HepG2 (cell line): ENCODE data around the gene RAD23A. TPM values are rescaled to one million over a fixed set of nuclear protein-coding genes. Genes with fewer than 3 reads are reported as not detected.

ENCODE experiments used
- ARNT ChIP-seq: fragments of 450-650 bp; IDR thresholded peaks from 2 replicates; pipeline ENCODE4 v1.6.1; 2017
- GLI4 ChIP-seq: sonication (generic); formaldehyde crosslinking; IDR thresholded peaks from 2 replicates; pipeline ENCODE4 v1.5.1; 2020; ENCODE audit warnings: missing genetic modification reagents, mild to moderate bottlenecking, moderate library complexity, borderline replicate concordance
- MBNL3 ChIP-seq: fragments of 250-450 bp; sonication (Bioruptor Pico); conservative IDR thresholded peaks from 2 replicates; pipeline ENCODE4 v1.8.0; 2022; ENCODE audit warnings: mild to moderate bottlenecking, inconsistent platforms
- PITX1 ChIP-seq: sonication (generic); formaldehyde crosslinking; IDR thresholded peaks from 2 replicates; pipeline ENCODE4 v1.5.1; 2020; ENCODE audit warnings: mild to moderate bottlenecking, missing genetic modification reagents
- PLRG1 ChIP-seq: fragments of 450-650 bp; conservative IDR thresholded peaks from 2 replicates; pipeline ENCODE4 v1.6.1; 2016
- REXO4 ChIP-seq: sonication (generic); formaldehyde crosslinking; IDR thresholded peaks from 2 replicates; pipeline ENCODE4 v1.8.0; 2022; ENCODE audit warnings: missing genetic modification reagents, mild to moderate bottlenecking, borderline replicate concordance
- RNF2 ChIP-seq: fragments of 450-650 bp; conservative IDR thresholded peaks from 2 replicates; pipeline ENCODE4 v1.6.1; 2016; ENCODE audit warnings: low read depth
- RXRA ChIP-seq: sonication (generic); formaldehyde crosslinking; IDR thresholded peaks from 2 replicates; pipeline ENCODE4 v1.5.1; 2020; ENCODE audit warnings: missing genetic modification reagents
- SALL2 ChIP-seq: sonication (generic); formaldehyde crosslinking; IDR thresholded peaks from 2 replicates; pipeline ENCODE4 v1.8.1; 2023; ENCODE audit warnings: mild to moderate bottlenecking, missing genetic modification reagents, inconsistent platforms
- SRSF4 ChIP-seq: fragments of 200-400 bp; formaldehyde crosslinking; IDR thresholded peaks from one replicate; pipeline ENCODE4 v1.6.1; 2018; ENCODE audit warnings: mild to moderate bottlenecking, low read depth, low read length, moderate library complexity; ENCODE audit not compliant: poor library complexity, severe bottlenecking
- SRSF9 ChIP-seq: fragments of 200-400 bp; formaldehyde crosslinking; IDR thresholded peaks from 2 replicates; pipeline ENCODE4 v1.6.1; 2018; ENCODE audit warnings: borderline replicate concordance, mild to moderate bottlenecking, low read depth, low read length; ENCODE audit not compliant: insufficient read depth, poor library complexity, severe bottlenecking
- STAG1 ChIP-seq: sonication (generic); formaldehyde crosslinking; IDR thresholded peaks from 2 replicates; pipeline ENCODE4 v1.4.0; 2020; ENCODE audit warnings: missing genetic modification reagents
- TBX3 ChIP-seq: fragments of 450-650 bp; IDR thresholded peaks from 2 replicates; pipeline ENCODE4 v1.6.1; 2017; ENCODE audit warnings: antibody characterized with exemption, mild to moderate bottlenecking, inconsistent platforms, borderline replicate concordance
- ZBTB44 ChIP-seq: sonication (generic); formaldehyde crosslinking; IDR thresholded peaks from 2 replicates; pipeline ENCODE4 v1.4.0; 2020; ENCODE audit warnings: missing genetic modification reagents
- ZNF296 ChIP-seq: sonication (generic); formaldehyde crosslinking; conservative IDR thresholded peaks from 2 replicates; pipeline ENCODE4 v1.5.0; 2020; ENCODE audit warnings: mild to moderate bottlenecking, missing genetic modification reagents
- ZNF326 ChIP-seq: sonication (generic); formaldehyde crosslinking; IDR thresholded peaks from 2 replicates; pipeline ENCODE4 v1.4.0; 2020; ENCODE audit warnings: missing genetic modification reagents, borderline replicate concordance
- ZNF33A ChIP-seq: sonication (generic); formaldehyde crosslinking; IDR thresholded peaks from 2 replicates; pipeline ENCODE4 v1.5.1; 2020; ENCODE audit warnings: missing genetic modification reagents, mild to moderate bottlenecking, moderate library complexity, borderline replicate concordance
- ZNF557 ChIP-seq: sonication (generic); formaldehyde crosslinking; IDR thresholded peaks from 2 replicates; pipeline ENCODE4 v1.4.0; 2020; ENCODE audit warnings: missing genetic modification reagents
- ZNF710 ChIP-seq: sonication (generic); formaldehyde crosslinking; IDR thresholded peaks from 2 replicates; pipeline ENCODE4 v1.5.0; 2020; ENCODE audit warnings: mild to moderate bottlenecking, missing genetic modification reagents, borderline replicate concordance
- ZNF761 ChIP-seq: sonication (generic); formaldehyde crosslinking; conservative IDR thresholded peaks from 2 replicates; pipeline ENCODE4 v1.4.0; 2020; ENCODE audit warnings: mild to moderate bottlenecking, missing genetic modification reagents
- polyA plus RNA-seq, 8 experiments: library from polyadenylated mRNA; depleted of rRNA in 3 of 8; stranded (reverse) in 7 of 8; unstranded in 1 of 8; fragments of >200 nt; fragmentation: Illumina TruSeq in 4 of 8; extraction: Trizol in 4 of 8; gene quantifications; 2 replicates each; pipeline versions ENCODE4 v1.2.1 to v1.2.3, GENCODE V29; 2011 to 2016; ENCODE audit warnings: low read depth in 4 of 8, missing spikeins in 1 of 8, mixed read lengths in 1 of 8; ENCODE audit not compliant: insufficient read depth in 1 of 8
- total RNA-seq, 5 experiments: library from RNA; depleted of rRNA; stranded (reverse); fragments of >200 nt; fragmentation: Illumina TruSeq; extraction: Trizol; gene quantifications; 2 replicates each; pipeline ENCODE4 v1.2.3, GENCODE V29; 2016; ENCODE audit warnings: low read depth in 1 of 5
- TF ChIP-seq, protein P1 (sequence below): sonication (generic); formaldehyde crosslinking; IDR thresholded peaks from 2 replicates; pipeline ENCODE4 v1.4.0; 2020; ENCODE audit warnings: mild to moderate bottlenecking, missing genetic modification reagents
- TF ChIP-seq, protein P2 (sequence below): sonication (generic); formaldehyde crosslinking; IDR thresholded peaks from 2 replicates; pipeline ENCODE4 v1.5.0; 2020; ENCODE audit warnings: mild to moderate bottlenecking, missing genetic modification reagents

RAD23A gene
- total and polyA plus RNA-seq, 2 of the 13 experiments (the other 11 are each of a cell fraction or from before 2014, with no cell fraction given), result 42.5 to 54.2 TPM

DNA sequence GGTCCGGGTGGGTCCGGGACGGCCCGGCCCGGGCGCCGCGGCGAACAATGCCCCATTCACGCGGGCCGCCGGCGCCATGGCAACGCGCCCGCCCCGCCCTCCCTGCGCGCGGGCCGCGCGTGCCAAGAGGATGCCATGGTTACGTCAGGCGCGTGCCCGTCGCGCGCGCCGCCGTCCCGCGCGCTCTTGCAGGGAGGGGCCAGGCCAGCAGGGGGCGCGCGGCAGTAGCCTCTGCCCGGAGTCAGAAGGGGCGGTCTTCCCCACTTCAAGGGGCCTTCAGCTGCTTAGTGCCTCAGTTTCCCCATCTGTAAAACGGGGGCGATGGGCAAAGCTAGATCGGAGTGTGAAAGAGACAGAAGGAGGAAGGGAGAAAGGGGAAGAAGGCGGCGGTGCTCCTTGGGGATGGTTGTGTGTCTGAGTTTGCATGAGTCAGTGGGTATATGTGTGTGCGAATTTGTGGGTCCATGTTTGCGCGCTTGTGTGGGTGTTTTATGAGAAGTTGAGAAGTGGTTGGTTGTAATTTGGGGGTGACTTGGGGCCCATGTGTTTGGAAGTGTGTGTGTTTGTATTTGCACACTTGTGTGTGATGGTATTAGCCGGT lies 38.0 kb downstream of the RAD23A start (continued):
- TF ChIP-seq GLI4 (CRISPR knock-in tag) (no peak), RNF2 (no peak), ZNF296 (CRISPR knock-in tag) (no peak), SRSF4 (no peak), TBX3 (no peak), ZNF557 (CRISPR knock-in tag) (no peak), ZNF761 (CRISPR knock-in tag) (no peak), STAG1 (CRISPR knock-in tag) (peak; percentile 86), SALL2 (CRISPR knock-in tag) (no peak), ZNF33A (CRISPR knock-in tag) (no peak), PITX1 (CRISPR knock-in tag) (0 out of 2 replicates have a peak, but pooled peaks have one; percentile 15), ARNT (no peak), ZBTB44 (CRISPR knock-in tag) (peak; percentile 12; the same call in 1 of the 2 replicates), RXRA (no peak), SRSF9 (no peak), ZNF326 (CRISPR knock-in tag) (no peak), MBNL3 (no peak), ZNF710 (CRISPR knock-in tag) (no peak), PLRG1 (no peak), REXO4 (CRISPR knock-in tag) (no peak)
- TF ChIP-seq, protein P1, sequence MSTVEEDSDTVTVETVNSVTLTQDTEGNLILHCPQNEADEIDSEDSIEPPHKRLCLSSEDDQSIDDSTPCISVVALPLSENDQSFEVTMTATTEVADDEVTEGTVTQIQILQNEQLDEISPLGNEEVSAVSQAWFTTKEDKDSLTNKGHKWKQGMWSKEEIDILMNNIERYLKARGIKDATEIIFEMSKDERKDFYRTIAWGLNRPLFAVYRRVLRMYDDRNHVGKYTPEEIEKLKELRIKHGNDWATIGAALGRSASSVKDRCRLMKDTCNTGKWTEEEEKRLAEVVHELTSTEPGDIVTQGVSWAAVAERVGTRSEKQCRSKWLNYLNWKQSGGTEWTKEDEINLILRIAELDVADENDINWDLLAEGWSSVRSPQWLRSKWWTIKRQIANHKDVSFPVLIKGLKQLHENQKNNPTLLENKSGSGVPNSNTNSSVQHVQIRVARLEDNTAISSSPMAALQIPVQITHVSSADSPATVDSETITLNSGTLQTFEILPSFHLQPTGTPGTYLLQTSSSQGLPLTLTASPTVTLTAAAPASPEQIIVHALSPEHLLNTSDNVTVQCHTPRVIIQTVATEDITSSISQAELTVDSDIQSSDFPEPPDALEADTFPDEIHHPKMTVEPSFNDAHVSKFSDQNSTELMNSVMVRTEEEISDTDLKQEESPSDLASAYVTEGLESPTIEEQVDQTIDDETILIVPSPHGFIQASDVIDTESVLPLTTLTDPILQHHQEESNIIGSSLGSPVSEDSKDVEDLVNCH (CRISPR knock-in tag), result no peak
- TF ChIP-seq, protein P2, sequence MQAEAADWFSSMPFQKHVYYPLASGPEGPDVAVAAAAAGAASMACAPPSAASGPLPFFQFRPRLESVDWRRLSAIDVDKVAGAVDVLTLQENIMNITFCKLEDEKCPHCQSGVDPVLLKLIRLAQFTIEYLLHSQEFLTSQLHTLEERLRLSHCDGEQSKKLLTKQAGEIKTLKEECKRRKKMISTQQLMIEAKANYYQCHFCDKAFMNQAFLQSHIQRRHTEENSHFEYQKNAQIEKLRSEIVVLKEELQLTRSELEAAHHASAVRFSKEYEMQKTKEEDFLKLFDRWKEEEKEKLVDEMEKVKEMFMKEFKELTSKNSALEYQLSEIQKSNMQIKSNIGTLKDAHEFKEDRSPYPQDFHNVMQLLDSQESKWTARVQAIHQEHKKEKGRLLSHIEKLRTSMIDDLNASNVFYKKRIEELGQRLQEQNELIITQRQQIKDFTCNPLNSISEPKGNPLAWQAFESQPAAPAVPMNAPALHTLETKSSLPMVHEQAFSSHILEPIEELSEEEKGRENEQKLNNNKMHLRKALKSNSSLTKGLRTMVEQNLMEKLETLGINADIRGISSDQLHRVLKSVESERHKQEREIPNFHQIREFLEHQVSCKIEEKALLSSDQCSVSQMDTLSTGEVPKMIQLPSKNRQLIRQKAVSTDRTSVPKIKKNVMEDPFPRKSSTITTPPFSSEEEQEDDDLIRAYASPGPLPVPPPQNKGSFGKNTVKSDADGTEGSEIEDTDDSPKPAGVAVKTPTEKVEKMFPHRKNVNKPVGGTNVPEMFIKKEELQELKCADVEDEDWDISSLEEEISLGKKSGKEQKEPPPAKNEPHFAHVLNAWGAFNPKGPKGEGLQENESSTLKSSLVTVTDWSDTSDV (CRISPR knock-in tag), result no peak
